Kidney (tissue), 14 donors: ENCODE measurements around the gene GTPBP10. TPM values are rescaled to one million over a fixed set of nuclear protein-coding genes. Genes with fewer than 3 reads are reported as not detected.

ENCODE experiments used
- DNase-seq, 5 donors: peaks; one replicate each; pipeline ENCODE4 v3.0.0-alpha.2; 2013 to 2020
- FAIRE-seq: peaks from 2 replicates; lab custom pipeline; 2012; peaks lifted over from hg19 to GRCh38; lab: Jason Lieb, UNC
- H3K27ac ChIP-seq, 2 donors: one replicate each; pipeline ENCODE4 v1.7.0; 2013; ENCODE audit warnings: low read depth in 2 of 2, low read length in 2 of 2, inconsistent platforms in 1 of 2
- H3K27me3 ChIP-seq: one replicate; pipeline ENCODE4 v1.7.1; 2013; ENCODE audit warnings: low read length, inconsistent platforms; ENCODE audit not compliant: control insufficient read depth, insufficient read depth
- H3K36me3 ChIP-seq, 3 donors: one replicate each; pipeline versions ENCODE4 v1.7.0 to v1.7.1; 2013; ENCODE audit warnings: low read length in 3 of 3, control low read depth in 1 of 3, inconsistent platforms in 1 of 3; ENCODE audit not compliant: insufficient read depth in 3 of 3, control insufficient read depth in 2 of 3
- H3K4me1 ChIP-seq, 3 donors: one replicate each; pipeline versions ENCODE4 v1.7.0 to v1.7.1; 2013; ENCODE audit warnings: low read length in 3 of 3, inconsistent platforms in 1 of 3, low read depth in 1 of 3; ENCODE audit not compliant: control insufficient read depth in 2 of 3, insufficient read depth in 2 of 3
- H3K4me3 ChIP-seq, 3 donors: one replicate each; pipeline versions ENCODE4 v1.7.0 to v1.8.1; 2013; ENCODE audit warnings: low read length in 3 of 3, control low read depth in 1 of 3, inconsistent platforms in 1 of 3
- H3K9ac ChIP-seq, 3 donors: one replicate each; pipeline versions ENCODE4 v1.7.0 to v1.7.1; 2013; ENCODE audit warnings: low read length in 3 of 3, control low read depth in 1 of 3, inconsistent platforms in 1 of 3
- H3K9me3 ChIP-seq, 3 donors: one replicate each; pipeline versions ENCODE4 v1.7.0 to v1.7.1; 2013; ENCODE audit warnings: low read length in 3 of 3, control low read depth in 1 of 3, inconsistent platforms in 1 of 3; ENCODE audit not compliant: control insufficient read depth in 2 of 3, insufficient read depth in 1 of 3
- intact Hi-C: fragments of 100-400 bp; cut with DNase I; formaldehyde crosslinking; loops from one replicate; pipeline ENCODE4 v1.11.1; 2022
- polyA plus RNA-seq: library from polyadenylated mRNA; stranded (reverse); fragments of 350-450 nt; fragmentation: Illumina TruSeq; extraction: RNeasy Lipid Tissue Mini Kit (QIAGEN cat#74804); gene quantifications from one replicate; pipeline ENCODE4 v1.2.3, GENCODE V29; 2014; ENCODE audit warnings: low read depth, low replicate concordance; ENCODE audit not compliant: insufficient read depth
- total RNA-seq: library from RNA; stranded (reverse); fragmentation: NEBNext Ultra II Directional; extraction: Animal tissue kit (Norgen Biotek cat#: 25700); gene quantifications from one replicate; pipeline ENCODE4 v1.2.1, GENCODE V29; 2021
- TF ChIP-seq, protein P1 (sequence below): IDR thresholded peaks from 3 replicates; pipeline ENCODE4 v1.5.1; 2012; ENCODE audit warnings: mild to moderate bottlenecking, moderate library complexity, borderline replicate concordance; ENCODE audit not compliant: insufficient read depth; ENCODE audit errors: extremely low read depth
- donor health status: control.
- donor health status: control.
- donor health status: control.
- donor health status: control.
- donor health status: control.
- donor health status: DM: yes; HTN: yes; CAD: no.
- donor health status: Normal renal cell carcinoma (clear cell type).

GTPBP10 gene
- total and polyA plus RNA-seq, 2 donors from 2014 or later = 15.2 to 31.8 TPM

DNA sequence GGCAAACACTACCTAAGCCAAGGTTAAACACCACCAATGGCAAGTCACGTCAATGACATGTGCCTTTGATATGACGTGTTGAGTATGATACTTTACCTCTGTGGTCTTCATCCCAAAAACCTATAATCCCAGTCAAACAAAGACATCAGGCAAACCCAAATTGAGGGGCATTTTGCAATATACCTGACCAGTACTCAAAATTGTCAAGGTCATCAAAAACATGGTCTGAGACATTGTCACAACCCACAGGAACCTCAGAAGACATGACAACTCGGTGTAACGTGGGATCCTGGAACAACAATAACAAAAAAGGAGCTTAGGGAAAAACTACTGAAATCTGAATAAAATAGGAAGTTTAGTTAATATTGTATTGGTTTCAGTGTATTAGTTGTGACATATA lies 32.6 kb upstream of the GTPBP10 start:
- Histone ChIP-seq H3K4me1 (no peaks in the 10 kb centered on the region), H3K27me3 (no peaks in the 10 kb centered on the region), H3K9me3 (no peaks in the 10 kb centered on the region), H3K9ac (no peak overlapping the region), H3K4me3 (no peak overlapping the region), H3K36me3 (peaks cover 0 to 4% (median 4%) of the 10 kb centered on the region in 3 donors), H3K27ac (no peak overlapping the region)
- FAIRE-seq (no peak), DNase-seq (no peak)
- intact Hi-C loops = no loop called here
- TF ChIP-seq, protein P1, sequence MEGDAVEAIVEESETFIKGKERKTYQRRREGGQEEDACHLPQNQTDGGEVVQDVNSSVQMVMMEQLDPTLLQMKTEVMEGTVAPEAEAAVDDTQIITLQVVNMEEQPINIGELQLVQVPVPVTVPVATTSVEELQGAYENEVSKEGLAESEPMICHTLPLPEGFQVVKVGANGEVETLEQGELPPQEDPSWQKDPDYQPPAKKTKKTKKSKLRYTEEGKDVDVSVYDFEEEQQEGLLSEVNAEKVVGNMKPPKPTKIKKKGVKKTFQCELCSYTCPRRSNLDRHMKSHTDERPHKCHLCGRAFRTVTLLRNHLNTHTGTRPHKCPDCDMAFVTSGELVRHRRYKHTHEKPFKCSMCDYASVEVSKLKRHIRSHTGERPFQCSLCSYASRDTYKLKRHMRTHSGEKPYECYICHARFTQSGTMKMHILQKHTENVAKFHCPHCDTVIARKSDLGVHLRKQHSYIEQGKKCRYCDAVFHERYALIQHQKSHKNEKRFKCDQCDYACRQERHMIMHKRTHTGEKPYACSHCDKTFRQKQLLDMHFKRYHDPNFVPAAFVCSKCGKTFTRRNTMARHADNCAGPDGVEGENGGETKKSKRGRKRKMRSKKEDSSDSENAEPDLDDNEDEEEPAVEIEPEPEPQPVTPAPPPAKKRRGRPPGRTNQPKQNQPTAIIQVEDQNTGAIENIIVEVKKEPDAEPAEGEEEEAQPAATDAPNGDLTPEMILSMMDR = no peak

DNA sequence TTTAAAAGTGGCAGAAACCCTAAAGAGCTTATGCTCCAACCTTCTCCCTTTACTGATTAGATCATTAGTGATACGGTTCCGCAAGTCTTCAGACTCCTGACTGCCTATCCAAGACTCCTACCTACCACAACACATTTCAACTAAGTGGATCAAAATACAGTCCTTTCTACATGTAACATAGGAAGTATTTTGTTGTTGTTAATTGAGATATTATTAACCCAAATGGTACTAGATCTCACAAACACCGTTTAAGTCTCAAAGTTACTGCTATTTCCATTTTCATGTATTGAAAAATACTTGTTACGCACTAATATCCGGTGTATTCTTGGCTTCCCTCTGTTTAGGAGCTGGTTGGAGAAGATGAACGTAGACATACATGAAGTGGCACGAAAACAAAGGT lies 26.5 kb upstream of the GTPBP10 start:
- H3K4me3 ChIP-seq = no peak overlapping the region
- intact Hi-C loops = no loop called here
- no peaks in the 10 kb centered on the region for H3K36me3 ChIP-seq
- H3K9ac ChIP-seq = no peak overlapping the region
- no peaks in the 10 kb centered on the region for H3K9me3 ChIP-seq
- no peak overlapping the region for H3K27ac ChIP-seq
- TF ChIP-seq, protein P1 = no peak
- peaks cover 0 to 4% (median 0%) of the 10 kb centered on the region in 3 donors for H3K4me1 ChIP-seq
- no peak for DNase-seq
- no peak for FAIRE-seq
- H3K27me3 ChIP-seq = peaks cover 28% of the 10 kb centered on the region

DNA sequence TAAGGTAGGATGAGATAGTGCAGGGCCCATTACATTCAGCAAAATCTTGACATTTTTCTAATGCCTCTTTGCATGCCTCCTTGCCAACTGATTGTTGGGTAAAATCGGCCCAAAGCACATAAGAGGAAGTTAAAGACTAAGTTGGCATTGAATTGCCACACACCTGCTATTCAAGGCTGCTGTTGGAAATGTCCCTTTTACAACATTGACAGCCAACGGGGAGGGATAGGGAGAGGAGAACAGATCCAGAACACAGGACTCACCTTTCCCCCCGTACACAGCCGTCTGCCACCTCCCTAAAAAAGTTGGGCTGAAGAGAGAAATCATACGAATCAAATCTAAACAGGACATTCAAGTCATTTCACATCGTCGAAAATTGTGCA lies 26.1 kb upstream of the GTPBP10 start:
- Histone ChIP-seq H3K4me3 (peak overlapping the region in 1 of 3 donors; percentile 44), H3K27ac (no peak overlapping the region), H3K27me3 (peaks cover 28% of the 10 kb centered on the region), H3K9ac (no peak overlapping the region), H3K4me1 (peaks cover 0 to 4% (median 0%) of the 10 kb centered on the region in 3 donors), H3K9me3 (no peaks in the 10 kb centered on the region), H3K36me3 (no peaks in the 10 kb centered on the region)
- TF ChIP-seq, protein P1 = no peak
- FAIRE-seq = no peak
- intact Hi-C loops = no loop called here
- no peak for DNase-seq
